Measurements from ENCODE around the gene SMCO4.

SMCO4 gene

GRCh38 chr11:93498161-93498560 is 45.0 kb downstream of the SMCO4 start:
- H3K4me3 ChIP-seq (ENCODE audit: low read depth in 1 of 2, low read length in 2 of 2) = no peak overlapping the region
- H3K4me1 ChIP-seq (ENCODE audit: control insufficient read depth in 1 of 2, insufficient read depth in 2 of 2, low read length in 2 of 2) = no peaks in the 10 kb centered on the region
- no peak overlapping the region for H3K27ac ChIP-seq (ENCODE audit: low read length)
- no peaks in the 10 kb centered on the region for H3K9me3 ChIP-seq (ENCODE audit: control insufficient read depth in 1 of 2, low read length in 2 of 2)
- H3K27me3 ChIP-seq (ENCODE audit: low read depth, low read length) = no peaks in the 10 kb centered on the region
- peaks cover 3 to 5% of the 10 kb centered on the region in 2 donors for H3K36me3 ChIP-seq (ENCODE audit: control insufficient read depth in 1 of 2, insufficient read depth in 2 of 2, low read length in 2 of 2)

DNA sequence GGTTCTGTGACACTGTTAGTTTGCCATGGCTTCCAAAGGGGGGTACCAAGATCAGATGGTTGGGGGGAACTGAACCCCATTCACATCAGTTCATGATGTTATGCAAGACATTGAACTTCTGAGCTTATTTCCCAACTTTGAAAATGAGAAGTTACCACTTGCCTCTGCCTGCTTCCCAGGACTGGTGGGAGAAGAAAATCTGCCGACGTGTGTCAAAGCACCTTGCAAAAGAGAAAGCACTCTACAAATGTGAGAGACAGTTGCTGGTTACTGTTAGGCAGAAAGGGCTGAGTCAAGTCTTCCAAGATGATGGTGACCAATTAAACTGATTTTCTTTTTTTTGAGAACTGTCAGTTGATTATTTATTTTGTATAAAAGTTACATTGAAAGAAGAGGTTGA is 45.6 kb downstream of the SMCO4 start:
- Histone ChIP-seq H3K27me3 (ENCODE audit: low read depth, low read length) (no peaks in the 10 kb centered on the region), H3K9me3 (ENCODE audit: control insufficient read depth in 1 of 2, low read length in 2 of 2) (no peaks in the 10 kb centered on the region), H3K36me3 (ENCODE audit: control insufficient read depth in 1 of 2, insufficient read depth in 2 of 2, low read length in 2 of 2) (peaks cover 3 to 5% of the 10 kb centered on the region in 2 donors), H3K4me3 (ENCODE audit: low read depth in 1 of 2, low read length in 2 of 2) (no peak overlapping the region), H3K4me1 (ENCODE audit: control insufficient read depth in 1 of 2, insufficient read depth in 2 of 2, low read length in 2 of 2) (no peaks in the 10 kb centered on the region), H3K27ac (ENCODE audit: low read length) (no peak overlapping the region)

DNA sequence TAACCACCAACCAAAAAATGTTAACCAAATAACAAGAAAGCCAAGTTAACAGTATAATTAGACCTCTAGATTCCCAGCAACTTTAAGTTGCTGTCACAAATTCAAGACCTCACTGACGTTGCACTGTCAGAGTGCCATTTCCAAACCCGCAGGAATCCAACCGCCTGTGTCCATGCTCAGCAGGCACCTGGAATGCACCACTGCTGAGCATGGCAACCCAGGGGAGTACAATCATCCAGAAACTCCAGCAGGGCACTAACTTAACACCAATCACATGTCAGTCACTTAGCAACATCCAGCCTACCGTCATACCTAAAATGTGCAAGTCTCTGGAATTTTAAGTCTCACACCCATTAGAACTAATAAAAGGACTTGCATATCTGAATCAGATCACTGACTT is 48.8 kb downstream of the SMCO4 start:
- Histone ChIP-seq H3K4me1 (ENCODE audit: control insufficient read depth in 1 of 2, insufficient read depth in 2 of 2, low read length in 2 of 2) (no peaks in the 10 kb centered on the region), H3K27me3 (ENCODE audit: low read depth, low read length) (no peaks in the 10 kb centered on the region), H3K36me3 (ENCODE audit: control insufficient read depth in 1 of 2, insufficient read depth in 2 of 2, low read length in 2 of 2) (peaks cover 3 to 5% of the 10 kb centered on the region in 2 donors), H3K9me3 (ENCODE audit: control insufficient read depth in 1 of 2, low read length in 2 of 2) (no peaks in the 10 kb centered on the region), H3K4me3 (ENCODE audit: low read depth in 1 of 2, low read length in 2 of 2) (no peak overlapping the region), H3K27ac (ENCODE audit: low read length) (no peak overlapping the region)

GRCh38 chr11:93493252-93493897 is 49.8 kb downstream of the SMCO4 start:
- Histone ChIP-seq H3K36me3 (ENCODE audit: control insufficient read depth in 1 of 2, insufficient read depth in 2 of 2, low read length in 2 of 2) (peaks cover 3 to 5% of the 10 kb centered on the region in 2 donors), H3K27ac (ENCODE audit: low read length) (no peak overlapping the region), H3K9me3 (ENCODE audit: control insufficient read depth in 1 of 2, low read length in 2 of 2) (no peaks in the 10 kb centered on the region), H3K4me1 (ENCODE audit: control insufficient read depth in 1 of 2, insufficient read depth in 2 of 2, low read length in 2 of 2) (no peaks in the 10 kb centered on the region), H3K4me3 (ENCODE audit: low read depth in 1 of 2, low read length in 2 of 2) (no peak overlapping the region), H3K27me3 (ENCODE audit: low read depth, low read length) (no peaks in the 10 kb centered on the region)

GRCh38 chr11:93492464-93493251 is 50.5 kb downstream of the SMCO4 start:
- Histone ChIP-seq H3K27me3 (ENCODE audit: low read depth, low read length) (no peaks in the 10 kb centered on the region), H3K36me3 (ENCODE audit: control insufficient read depth in 1 of 2, insufficient read depth in 2 of 2, low read length in 2 of 2) (peaks cover 3 to 5% of the 10 kb centered on the region in 2 donors), H3K4me3 (ENCODE audit: low read depth in 1 of 2, low read length in 2 of 2) (no peak overlapping the region), H3K9me3 (ENCODE audit: control insufficient read depth in 1 of 2, low read length in 2 of 2) (no peaks in the 10 kb centered on the region), H3K4me1 (ENCODE audit: control insufficient read depth in 1 of 2, insufficient read depth in 2 of 2, low read length in 2 of 2) (no peaks in the 10 kb centered on the region), H3K27ac (ENCODE audit: low read length) (no peak overlapping the region)

- H3K27ac ChIP-seq (ENCODE audit: low read length) = no peak overlapping the region
- H3K27me3 ChIP-seq (ENCODE audit: low read depth, low read length) = no peaks in the 10 kb centered on the region
- peaks cover 0 to 4% of the 10 kb centered on the region in 2 donors for H3K4me1 ChIP-seq (ENCODE audit: control insufficient read depth in 1 of 2, insufficient read depth in 2 of 2, low read length in 2 of 2)
- peaks cover 3 to 5% of the 10 kb centered on the region in 2 donors for H3K36me3 ChIP-seq (ENCODE audit: control insufficient read depth in 1 of 2, insufficient read depth in 2 of 2, low read length in 2 of 2)
- H3K9me3 ChIP-seq (ENCODE audit: control insufficient read depth in 1 of 2, low read length in 2 of 2) = no peaks in the 10 kb centered on the region
- no peak overlapping the region for H3K4me3 ChIP-seq (ENCODE audit: low read depth in 1 of 2, low read length in 2 of 2)
These were observed 51.2 kb downstream of the SMCO4 start for GRCh38 chr11:93491973-93492372.

DNA sequence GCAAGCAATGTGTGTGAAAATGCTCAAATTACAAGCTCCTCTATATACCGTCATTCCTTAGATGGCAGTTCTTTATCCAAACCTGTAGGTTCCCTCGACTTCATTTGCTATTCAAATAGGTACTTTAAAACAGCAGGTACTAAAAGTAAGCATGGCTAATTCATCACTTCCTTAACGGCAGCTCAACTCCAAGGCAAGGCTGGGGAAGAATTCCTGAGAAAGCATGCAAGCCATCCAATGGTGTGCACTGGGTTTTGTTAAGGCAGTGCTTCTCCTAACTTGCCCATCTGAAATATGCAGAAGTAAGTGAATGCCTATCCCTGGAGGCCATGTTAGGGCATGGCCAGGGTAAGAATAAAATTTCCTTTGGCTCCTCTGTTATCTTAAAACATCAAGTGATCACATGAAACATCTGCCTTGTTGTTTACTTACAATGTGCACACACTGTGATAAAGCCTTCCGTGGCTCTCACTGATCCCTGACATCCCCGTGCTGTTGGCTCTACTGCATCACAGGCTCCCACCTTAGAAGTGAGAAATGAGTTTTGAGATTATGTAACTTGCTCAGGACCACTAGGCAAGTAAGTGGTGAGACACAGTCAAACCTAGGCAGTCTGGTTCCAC is 52.1 kb downstream of the SMCO4 start:
- H3K36me3 ChIP-seq (ENCODE audit: control insufficient read depth in 1 of 2, insufficient read depth in 2 of 2, low read length in 2 of 2) = peaks cover 0 to 3% of the 10 kb centered on the region in 2 donors
- no peak overlapping the region for H3K4me3 ChIP-seq (ENCODE audit: low read depth in 1 of 2, low read length in 2 of 2)
- no peaks in the 10 kb centered on the region for H3K9me3 ChIP-seq (ENCODE audit: control insufficient read depth in 1 of 2, low read length in 2 of 2)
- no peak overlapping the region for H3K27ac ChIP-seq (ENCODE audit: low read length)
- H3K27me3 ChIP-seq (ENCODE audit: low read depth, low read length) = no peaks in the 10 kb centered on the region
- peaks cover 0 to 10% of the 10 kb centered on the region in 2 donors for H3K4me1 ChIP-seq (ENCODE audit: control insufficient read depth in 1 of 2, insufficient read depth in 2 of 2, low read length in 2 of 2)

DNA sequence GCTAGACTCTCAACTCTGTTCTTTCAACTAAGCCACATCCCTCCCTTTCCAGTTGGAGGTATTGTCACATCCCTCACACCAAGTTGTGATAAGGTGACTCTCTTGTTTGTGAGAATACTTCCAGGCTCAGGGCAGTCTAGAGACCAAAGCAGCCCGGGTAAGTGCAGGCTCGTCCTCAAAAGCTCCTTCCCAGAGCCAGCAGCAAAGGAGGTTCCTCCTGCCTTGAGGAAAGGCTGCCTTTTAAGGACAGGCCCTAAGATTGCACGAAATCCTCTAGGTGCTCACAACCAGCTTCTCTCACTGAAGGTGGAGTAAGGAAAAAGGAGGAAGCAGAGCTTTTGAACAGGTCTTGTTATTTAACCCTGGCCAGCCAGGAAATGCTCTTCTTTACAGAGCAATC is 53.4 kb downstream of the SMCO4 start:
- H3K27me3 ChIP-seq (ENCODE audit: low read depth, low read length) = no peaks in the 10 kb centered on the region
- H3K27ac ChIP-seq (ENCODE audit: low read length) = no peak overlapping the region
- peaks cover 0 to under 1% of the 10 kb centered on the region in 2 donors for H3K36me3 ChIP-seq (ENCODE audit: control insufficient read depth in 1 of 2, insufficient read depth in 2 of 2, low read length in 2 of 2)
- peaks cover 0 to 16% of the 10 kb centered on the region in 2 donors for H3K4me1 ChIP-seq (ENCODE audit: control insufficient read depth in 1 of 2, insufficient read depth in 2 of 2, low read length in 2 of 2)
- H3K4me3 ChIP-seq (ENCODE audit: low read depth in 1 of 2, low read length in 2 of 2) = no peak overlapping the region
- H3K9me3 ChIP-seq (ENCODE audit: control insufficient read depth in 1 of 2, low read length in 2 of 2) = no peaks in the 10 kb centered on the region

DNA sequence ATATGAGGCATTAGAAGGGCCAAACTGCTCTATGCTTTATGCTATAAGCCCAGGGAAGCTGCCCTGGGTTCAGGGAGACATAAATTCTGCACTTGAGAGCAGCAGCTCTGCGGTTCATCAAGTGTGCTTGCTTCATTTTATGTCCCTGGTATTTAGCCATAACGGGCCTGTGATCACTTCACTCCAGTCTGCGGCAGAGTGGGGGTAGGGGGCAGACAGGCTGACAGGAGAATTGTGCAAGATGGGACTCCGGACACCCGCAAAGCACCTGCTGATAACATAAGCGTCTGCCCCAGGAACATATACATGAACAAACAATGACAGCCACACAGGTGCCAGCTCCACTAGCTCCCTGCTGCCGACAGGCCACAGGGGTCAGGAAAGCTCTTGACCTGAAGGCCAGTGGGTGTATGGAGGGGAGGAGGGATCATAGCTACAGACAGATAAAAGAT is 56.1 kb downstream of the SMCO4 start:
- Histone ChIP-seq H3K36me3 (ENCODE audit: control insufficient read depth in 1 of 2, insufficient read depth in 2 of 2, low read length in 2 of 2) (no peaks in the 10 kb centered on the region), H3K27ac (ENCODE audit: low read length) (no peak overlapping the region), H3K4me3 (ENCODE audit: low read depth in 1 of 2, low read length in 2 of 2) (no peak overlapping the region), H3K4me1 (ENCODE audit: control insufficient read depth in 1 of 2, insufficient read depth in 2 of 2, low read length in 2 of 2) (peaks cover 0 to 21% of the 10 kb centered on the region in 2 donors), H3K9me3 (ENCODE audit: control insufficient read depth in 1 of 2, low read length in 2 of 2) (no peaks in the 10 kb centered on the region), H3K27me3 (ENCODE audit: low read depth, low read length) (no peaks in the 10 kb centered on the region)

- no peaks in the 10 kb centered on the region for H3K36me3 ChIP-seq (ENCODE audit: control insufficient read depth in 1 of 2, insufficient read depth in 2 of 2, low read length in 2 of 2)
- no peak overlapping the region for H3K27ac ChIP-seq (ENCODE audit: low read length)
- no peaks in the 10 kb centered on the region for H3K27me3 ChIP-seq (ENCODE audit: low read depth, low read length)
- no peak overlapping the region for H3K4me3 ChIP-seq (ENCODE audit: low read depth in 1 of 2, low read length in 2 of 2)
- H3K4me1 ChIP-seq (ENCODE audit: control insufficient read depth in 1 of 2, insufficient read depth in 2 of 2, low read length in 2 of 2) = peaks cover 0 to 21% of the 10 kb centered on the region in 2 donors
- no peaks in the 10 kb centered on the region for H3K9me3 ChIP-seq (ENCODE audit: control insufficient read depth in 1 of 2, low read length in 2 of 2)
These were observed 57.2 kb downstream of the SMCO4 start for GRCh38 chr11:93485983-93486382.

GRCh38 chr11:93484716-93485115 is 58.5 kb downstream of the SMCO4 start:
- Histone ChIP-seq H3K4me3 (ENCODE audit: low read depth in 1 of 2, low read length in 2 of 2) (no peak overlapping the region), H3K9me3 (ENCODE audit: control insufficient read depth in 1 of 2, low read length in 2 of 2) (no peaks in the 10 kb centered on the region), H3K36me3 (ENCODE audit: control insufficient read depth in 1 of 2, insufficient read depth in 2 of 2, low read length in 2 of 2) (no peaks in the 10 kb centered on the region), H3K27me3 (ENCODE audit: low read depth, low read length) (no peaks in the 10 kb centered on the region), H3K27ac (ENCODE audit: low read length) (no peak overlapping the region), H3K4me1 (ENCODE audit: control insufficient read depth in 1 of 2, insufficient read depth in 2 of 2, low read length in 2 of 2) (peaks cover 0 to 21% of the 10 kb centered on the region in 2 donors)

All from muscle layer of duodenum (tissue), 2 donors.